MCF 10A (cell line): ENCODE data around the gene PCNX2. TPM values are rescaled to one million over a fixed set of nuclear protein-coding genes. Genes with fewer than 3 reads are reported as not detected.

Experiments
- BruUV-seq: library from RNA; stranded (reverse); fragments of 400-500 nt; replicated peaks from 2 replicates; lab custom pipeline; 2021; lab: Mats Ljungman, UMichigan
- CTCF ChIA-PET: fragments of 300-600 bp; sonication (Branson Sonifier 250); formaldehyde crosslinking; extraction: SDS; loops from one replicate; lab custom pipeline; 2021; ENCODE audit warnings: antibody characterized with exemption, inconsistent platforms; lab: Yijun Ruan, JAX
- POLR2A ChIA-PET: fragments of 300-600, 350-650 bp; sonication (Branson Sonifier 250); formaldehyde crosslinking; extraction: SDS; loops from one replicate; lab custom pipeline; 2020; ENCODE audit warnings: antibody characterized with exemption, inconsistent platforms; lab: Yijun Ruan, JAX
- DNase-seq: peaks from one replicate; pipeline ENCODE4 v3.0.0-alpha.2; 2018; ENCODE audit not compliant: unreplicated experiment
- H3K27ac Mint-ChIP-seq: one replicate; pipeline ENCODE4 v1.8.0; 2022; ENCODE audit warnings: mild to moderate bottlenecking, low read depth, mixed read lengths; ENCODE audit not compliant: unreplicated experiment
- H3K27me3 Mint-ChIP-seq: one replicate; pipeline ENCODE4 v1.8.0; 2022; ENCODE audit warnings: mixed read lengths; ENCODE audit not compliant: insufficient read depth, unreplicated experiment
- H3K36me3 Mint-ChIP-seq: one replicate; pipeline ENCODE4 v1.8.0; 2022; ENCODE audit warnings: mild to moderate bottlenecking, moderate library complexity, mixed read lengths; ENCODE audit not compliant: insufficient read depth, unreplicated experiment
- H3K4me1 Mint-ChIP-seq: one replicate; pipeline ENCODE4 v1.8.0; 2022; ENCODE audit warnings: mixed read lengths; ENCODE audit not compliant: insufficient read depth, unreplicated experiment
- H3K4me3 Mint-ChIP-seq: one replicate; pipeline ENCODE4 v1.8.0; 2022; ENCODE audit warnings: mild to moderate bottlenecking, moderate library complexity, mixed read lengths; ENCODE audit not compliant: unreplicated experiment
- H3K9me3 Mint-ChIP-seq: one replicate; pipeline ENCODE4 v1.8.0; 2022; ENCODE audit warnings: mixed read lengths; ENCODE audit not compliant: unreplicated experiment
- intact Hi-C: fragments of 100-400 bp; cut with micrococcal nuclease; formaldehyde crosslinking; loops from 2 replicates; pipeline ENCODE4 v1.14.1; 2022
- total RNA-seq: library from RNA; stranded (reverse); gene quantifications from 2 replicates; pipeline ENCODE4 v1.2.3, GENCODE V29; 2022
- TF ChIP-seq, protein P1 (sequence below): fragments of 200-600 bp; IDR thresholded peaks from one replicate; pipeline ENCODE4 v1.8.0; 2022; ENCODE audit warnings: antibody characterized with exemption, mild to moderate bottlenecking; ENCODE audit not compliant: unreplicated experiment

PCNX2 gene
- total RNA-seq, 1 experiment from 2014 or later: 80.5 TPM

DNA sequence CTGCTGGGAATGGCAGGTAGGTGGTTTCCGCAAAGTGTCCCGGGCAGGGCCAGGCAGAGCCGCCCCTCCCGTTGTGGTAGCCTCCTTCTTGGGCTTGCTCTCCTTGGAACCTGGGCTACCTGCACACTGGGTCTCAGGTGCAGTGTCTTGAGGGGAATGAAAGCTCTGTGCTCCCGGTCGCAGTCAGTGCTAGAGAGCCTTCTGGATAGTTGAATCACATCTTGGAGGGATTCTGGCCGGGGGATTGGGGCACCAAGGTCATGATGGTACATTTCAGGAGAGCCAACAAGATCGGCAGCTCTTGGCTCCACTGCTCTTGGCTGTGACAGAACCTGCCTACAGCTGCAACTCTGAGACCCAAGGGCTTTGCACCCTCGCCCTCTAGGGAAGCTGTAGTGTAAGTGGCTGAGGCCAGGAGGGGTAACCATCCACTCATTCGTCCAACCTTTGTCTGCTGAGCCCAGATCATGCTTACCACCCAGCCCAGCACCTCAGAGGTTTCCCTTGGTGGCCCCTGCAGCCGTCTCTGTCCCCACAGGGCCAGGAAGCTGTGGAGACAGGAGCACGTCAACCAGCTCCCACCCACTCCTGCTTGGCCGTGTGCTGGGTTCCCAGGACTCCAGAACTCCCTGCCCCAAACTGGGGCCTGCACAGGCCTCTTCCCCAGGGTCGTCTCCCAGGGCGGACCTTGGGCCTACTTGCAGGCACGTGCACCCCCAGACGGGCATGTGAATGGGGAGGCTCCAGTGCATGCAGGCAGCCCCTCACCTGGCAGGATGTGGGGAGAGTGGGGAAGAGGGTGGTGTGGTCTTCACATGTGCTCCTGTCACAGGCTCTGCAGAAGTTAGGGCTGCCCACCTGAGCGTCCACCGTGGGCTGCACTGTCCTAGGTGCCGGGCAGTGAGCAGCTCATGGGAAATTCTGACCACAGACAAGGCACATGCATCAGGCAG, 305.1 kb downstream of the PCNX2 start:
- no peaks in the 10 kb centered on the region for H3K27me3 Mint-ChIP-seq
- peaks cover 19% of the 10 kb centered on the region for H3K9me3 Mint-ChIP-seq
- BruUV-seq: no TSS peak
- intact Hi-C loops: no loop called here
- no peak overlapping the region for H3K27ac Mint-ChIP-seq
- H3K36me3 Mint-ChIP-seq: peaks cover 34% of the 10 kb centered on the region
- no peak overlapping the region for H3K4me3 Mint-ChIP-seq
- TF ChIP-seq, protein P1, sequence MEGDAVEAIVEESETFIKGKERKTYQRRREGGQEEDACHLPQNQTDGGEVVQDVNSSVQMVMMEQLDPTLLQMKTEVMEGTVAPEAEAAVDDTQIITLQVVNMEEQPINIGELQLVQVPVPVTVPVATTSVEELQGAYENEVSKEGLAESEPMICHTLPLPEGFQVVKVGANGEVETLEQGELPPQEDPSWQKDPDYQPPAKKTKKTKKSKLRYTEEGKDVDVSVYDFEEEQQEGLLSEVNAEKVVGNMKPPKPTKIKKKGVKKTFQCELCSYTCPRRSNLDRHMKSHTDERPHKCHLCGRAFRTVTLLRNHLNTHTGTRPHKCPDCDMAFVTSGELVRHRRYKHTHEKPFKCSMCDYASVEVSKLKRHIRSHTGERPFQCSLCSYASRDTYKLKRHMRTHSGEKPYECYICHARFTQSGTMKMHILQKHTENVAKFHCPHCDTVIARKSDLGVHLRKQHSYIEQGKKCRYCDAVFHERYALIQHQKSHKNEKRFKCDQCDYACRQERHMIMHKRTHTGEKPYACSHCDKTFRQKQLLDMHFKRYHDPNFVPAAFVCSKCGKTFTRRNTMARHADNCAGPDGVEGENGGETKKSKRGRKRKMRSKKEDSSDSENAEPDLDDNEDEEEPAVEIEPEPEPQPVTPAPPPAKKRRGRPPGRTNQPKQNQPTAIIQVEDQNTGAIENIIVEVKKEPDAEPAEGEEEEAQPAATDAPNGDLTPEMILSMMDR: no peak
- no peak for DNase-seq
- ChIA-PET POLR2A (interaction anchor here (0.6 kb wide), 2 partner anchors 26 to 181 kb away, joined by 3 read pairs; no protein-coding TSS in a partner anchor), CTCF (interaction anchor here (0.6 to 1.6 kb wide), 6 partner anchors 10 to 1124 kb away, joined by 3 to 7 read pairs (median 4); no protein-coding TSS in a partner anchor)
- H3K4me1 Mint-ChIP-seq: peaks cover 17% of the 10 kb centered on the region

DNA sequence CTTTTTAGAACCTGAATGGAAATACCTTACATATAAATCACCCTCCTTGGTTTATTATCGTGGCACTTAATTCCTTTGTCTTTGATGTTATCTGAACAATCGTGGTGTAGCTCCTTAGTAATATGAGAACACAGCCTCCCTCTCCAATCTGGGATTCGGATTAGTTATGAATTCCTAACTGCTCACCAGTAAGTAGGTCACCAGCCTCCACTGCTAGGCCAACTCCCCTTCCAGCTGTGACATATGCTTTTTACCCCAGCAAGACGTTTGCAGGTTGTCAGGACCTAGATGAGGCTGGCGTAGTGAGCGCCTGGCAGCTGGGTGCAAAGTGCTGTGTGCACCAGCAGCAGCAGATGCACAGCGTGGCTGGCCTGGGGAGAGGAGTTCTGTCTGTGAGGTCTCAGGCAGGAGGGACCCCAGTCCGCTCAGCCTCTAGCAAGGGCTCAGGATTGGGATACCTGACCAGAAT, 306.9 kb downstream of the PCNX2 start:
- ChIA-PET POLR2A (interaction anchor here (0.7 kb wide), 1 partner anchor 11 kb away, joined by 3 read pairs; no protein-coding TSS in a partner anchor), CTCF (interaction anchor here (0.6 to 1.5 kb wide), 2 partner anchors 24 to 166 kb away, joined by 3 to 7 read pairs; no protein-coding TSS in a partner anchor)
- H3K4me3 Mint-ChIP-seq: no peak overlapping the region
- H3K27ac Mint-ChIP-seq: peak overlapping the region; percentile 21
- H3K36me3 Mint-ChIP-seq: peaks cover 33% of the 10 kb centered on the region
- no peaks in the 10 kb centered on the region for H3K27me3 Mint-ChIP-seq
- BruUV-seq: no TSS peak
- DNase-seq: no peak
- intact Hi-C loops: no loop called here
- H3K9me3 Mint-ChIP-seq: peaks cover 7% of the 10 kb centered on the region
- H3K4me1 Mint-ChIP-seq: peaks cover 17% of the 10 kb centered on the region
- TF ChIP-seq, protein P1: no peak

DNA sequence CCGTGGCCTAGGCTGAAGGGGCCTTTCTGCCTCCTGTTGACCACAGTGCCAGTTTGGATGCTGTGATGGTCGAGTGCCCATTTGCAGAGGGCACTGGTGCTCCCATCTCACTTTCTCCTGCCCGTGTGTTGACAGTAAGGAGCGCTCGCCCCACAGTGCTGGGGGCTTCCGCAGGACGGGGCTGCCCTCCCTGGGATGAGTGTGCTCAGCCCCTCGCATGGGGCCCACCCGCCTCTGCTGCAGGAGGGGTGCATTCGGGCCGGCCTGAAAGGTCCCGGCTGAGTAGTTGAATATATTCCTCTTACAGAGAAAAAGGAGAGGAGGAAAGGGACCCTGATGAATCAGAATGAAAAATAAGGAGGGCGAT, 307.8 kb downstream of the PCNX2 start:
- CTCF ChIA-PET: no interaction called here
- Mint-ChIP-seq H3K9me3 (no peaks in the 10 kb centered on the region), H3K4me3 (no peak overlapping the region), H3K27ac (no peak overlapping the region), H3K4me1 (peaks cover 17% of the 10 kb centered on the region), H3K27me3 (no peaks in the 10 kb centered on the region), H3K36me3 (peaks cover 32% of the 10 kb centered on the region)
- POLR2A ChIA-PET: interaction anchor here (0.6 kb wide), 1 partner anchor 214 kb away, joined by 3 read pairs; no protein-coding TSS in a partner anchor
- BruUV-seq: no TSS peak
- intact Hi-C loops: no loop called here
- no peak for DNase-seq
- TF ChIP-seq, protein P1: no peak

DNA sequence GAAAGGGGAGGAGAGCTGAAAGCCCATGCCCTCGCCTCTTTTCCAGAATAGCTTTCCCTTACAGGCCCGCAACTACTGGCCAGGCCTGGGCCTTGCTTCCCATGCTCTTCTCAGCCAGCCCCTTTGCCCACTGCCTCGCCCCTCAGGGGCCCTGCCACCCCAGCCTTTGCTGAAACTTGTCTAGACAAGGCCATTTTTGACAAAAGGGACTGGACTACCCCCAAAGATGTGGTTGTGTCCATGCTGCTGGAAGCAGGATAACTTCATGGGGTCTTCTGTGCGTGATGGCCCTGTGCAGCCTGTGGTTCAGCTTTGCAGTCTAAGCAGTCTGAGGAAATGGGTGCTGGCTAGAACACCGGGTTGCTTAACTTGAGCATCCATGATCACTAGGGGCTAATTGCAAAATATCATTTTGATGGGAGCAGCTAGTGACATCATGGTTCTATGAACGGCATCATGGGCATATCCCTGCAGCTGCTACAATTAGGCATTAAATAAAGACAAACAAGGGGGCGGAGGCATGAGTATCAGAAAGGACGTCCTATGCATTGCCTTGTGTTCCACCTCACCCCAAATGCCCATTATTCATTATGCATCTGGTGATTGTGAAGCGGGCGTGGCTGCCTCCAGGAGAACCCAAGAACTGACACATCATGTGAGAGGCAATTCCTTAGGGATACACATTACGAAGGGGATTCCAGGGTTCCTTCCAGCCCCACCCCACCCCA, 308.3 kb downstream of the PCNX2 start:
- Mint-ChIP-seq H3K4me1 (peaks cover 17% of the 10 kb centered on the region), H3K9me3 (no peaks in the 10 kb centered on the region), H3K36me3 (peaks cover 37% of the 10 kb centered on the region), H3K27ac (no peak overlapping the region), H3K27me3 (no peaks in the 10 kb centered on the region), H3K4me3 (no peak overlapping the region)
- ChIA-PET CTCF (no interaction called here), POLR2A (interaction anchor here (0.6 to 0.7 kb wide), 2 partner anchors 107 to 214 kb away, joined by 3 read pairs; no protein-coding TSS in a partner anchor)
- intact Hi-C loops: no loop called here
- peak; percentile 31 for DNase-seq
- TF ChIP-seq, protein P1: no peak
- BruUV-seq: no TSS peak
